K562 (cell line): ENCODE measurements around the gene GNAQ. TPM values are rescaled to one million over a fixed set of nuclear protein-coding genes. Genes with fewer than 3 reads are reported as not detected.

Source experiments
- ATAC-seq: fragments of 200-7000 bp; cut with Tn5 transposase; 3 replicates; pipeline ENCODE4 v1.9.1; 2020; ENCODE audit warnings: moderate library complexity
- BruUV-seq: library from RNA; stranded (reverse); fragments of 400-500 nt; replicated peaks from 2 replicates; lab custom pipeline; 2021; lab: Mats Ljungman, UMichigan
- CTCF ChIA-PET: fragments of 300-600 bp; formaldehyde crosslinking; extraction: SDS; loops from one replicate; lab custom pipeline; 2021; ENCODE audit warnings: low intra/inter-chr PET ratio; lab: Yijun Ruan, JAX
- POLR2A ChIA-PET: fragments of 300-600, 350-650 bp; sonication (Branson Sonifier 250); formaldehyde crosslinking; extraction: SDS; loops from one replicate; lab custom pipeline; 2021; ENCODE audit warnings: antibody characterized with exemption, inconsistent platforms; lab: Yijun Ruan, JAX
- DNase-seq, 4 experiments: peaks; one replicate each; pipeline versions ENCODE4 v3.0.0 to v3.0.0-alpha.2; 2011 to 2018; ENCODE audit warnings: low spot score in 3 of 4, mixed read lengths in 3 of 4; ENCODE audit errors: extremely low read depth in 1 of 4
- FAIRE-seq: peaks from 2 replicates; lab custom pipeline; 2011; peaks lifted over from hg19 to GRCh38; lab: Jason Lieb, UNC
- H2AFZ ChIP-seq: 2 replicates; pipeline ENCODE4 v1.6.0; 2011; ENCODE audit warnings: low read depth, low read length, control low read depth, inconsistent platforms
- H3K27ac ChIP-seq: fragments of 200-600 bp; 3 replicates; pipeline ENCODE4 v1.8.0; 2011; ENCODE audit warnings: low read depth, mild to moderate bottlenecking, control low read depth, inconsistent platforms, low read length, moderate library complexity, mixed read lengths; ENCODE audit errors: extremely low read depth
- H3K27me3 ChIP-seq, 2 experiments: fragments of 300-600 bp in 1 of 2; 2 replicates in 1 of 2; 3 replicates in 1 of 2; pipeline versions ENCODE4 v1.6.0 to v1.8.0; 2011; ENCODE audit warnings: inconsistent platforms in 2 of 2, low read length in 2 of 2, mild to moderate bottlenecking in 1 of 2, mixed read lengths in 1 of 2, moderate library complexity in 1 of 2; ENCODE audit not compliant: control insufficient read depth in 2 of 2, insufficient read depth in 2 of 2
- H3K36me3 ChIP-seq: fragments of 300-600 bp; 3 replicates; pipeline ENCODE4 v1.8.0; 2011; ENCODE audit warnings: mild to moderate bottlenecking, low read length, inconsistent platforms; ENCODE audit not compliant: control insufficient read depth, insufficient read depth
- H3K4me1 ChIP-seq, 2 experiments: fragments of 200-600 bp in 1 of 2; replicated peaks in 1 of 2; 2 replicates in 1 of 2; 3 replicates in 1 of 2; pipeline versions ENCODE4 v1.5.1 to v1.8.0; 2011; ENCODE audit warnings: inconsistent platforms in 2 of 2, low read length in 2 of 2, mild to moderate bottlenecking in 1 of 2, mixed read lengths in 1 of 2, moderate library complexity in 1 of 2; ENCODE audit not compliant: control insufficient read depth in 2 of 2, insufficient read depth in 2 of 2
- H3K4me2 ChIP-seq: 2 replicates; pipeline ENCODE4 v1.6.1; 2011; ENCODE audit warnings: low read length, control low read depth, inconsistent platforms, mixed read lengths; ENCODE audit not compliant: insufficient read depth
- H3K4me3 ChIP-seq: fragments of 200-600 bp; sonication (generic), shearing (Covaris generic); 2 replicates; pipeline ENCODE4 v1.5.1; 2016; ENCODE audit warnings: control low read depth, inconsistent platforms
- H3K79me2 ChIP-seq: fragments of 200-600 bp; 3 replicates; pipeline ENCODE4 v1.8.0; 2011; ENCODE audit warnings: low read length, inconsistent platforms; ENCODE audit not compliant: control insufficient read depth, insufficient read depth
- H3K9ac ChIP-seq, 2 experiments: 2 replicates each; pipeline versions ENCODE4 v1.6.0 to v1.6.1; 2011; ENCODE audit warnings: low read depth in 2 of 2, low read length in 2 of 2, control low read depth in 1 of 2, inconsistent platforms in 1 of 2, mild to moderate bottlenecking in 1 of 2, mixed read lengths in 1 of 2; ENCODE audit not compliant: insufficient read depth in 1 of 2
- H3K9me1 ChIP-seq: one replicate; pipeline ENCODE4 v1.6.0; 2011; ENCODE audit warnings: inconsistent platforms, mild to moderate bottlenecking, low read length, moderate library complexity; ENCODE audit not compliant: control insufficient read depth, insufficient read depth
- H3K9me3 ChIP-seq: replicated peaks from 2 replicates; pipeline ENCODE4 v1.5.1; 2011; ENCODE audit warnings: low read depth, low read length, inconsistent platforms; ENCODE audit not compliant: control insufficient read depth, insufficient read depth
- H4K20me1 ChIP-seq: replicated peaks from 2 replicates; pipeline ENCODE4 v1.6.1; 2011; ENCODE audit warnings: low read length, inconsistent platforms, mixed read lengths; ENCODE audit not compliant: control insufficient read depth, insufficient read depth
- BDP1 ChIP-seq: IDR thresholded peaks from 3 replicates; pipeline ENCODE4 v1.6.1; 2011; ENCODE audit not compliant: insufficient read length, insufficient read depth
- JUND ChIP-seq, 2 experiments: IDR thresholded peaks; 2 replicates in 1 of 2; 3 replicates in 1 of 2; pipeline ENCODE4 v1.6.1; 2011; ENCODE audit warnings: borderline replicate concordance in 2 of 2, low read depth in 2 of 2, low read length in 2 of 2, improper control_type of control experiment in 1 of 2, missing biosample characterization in 1 of 2, missing genetic modification characterization in 1 of 2, missing genetic modification reagents in 1 of 2
- RBM34 ChIP-seq: fragments of 200-400 bp; formaldehyde crosslinking; IDR thresholded peaks from 2 replicates; pipeline ENCODE4 v1.6.1; 2018; ENCODE audit warnings: low read length, borderline replicate concordance; ENCODE audit not compliant: insufficient read depth
- ZNF57 ChIP-seq: fragments of 450-650 bp; formaldehyde crosslinking; IDR thresholded peaks from 2 replicates; pipeline ENCODE4 v1.4.0; 2020; ENCODE audit warnings: mild to moderate bottlenecking, moderate library complexity
- WGBS: fragments of 100-300 bp; shearing (Covaris generic); methylation state at CpG from one replicate; pipeline ENCODE4 v1.1.6; 2016; ENCODE audit warnings: low coverage, mixed read lengths; ENCODE audit not compliant: insufficient coverage; ENCODE audit errors: missing lambda C conversion rate; 5-methylcytosine and 5-hydroxymethylcytosine counted together
- in situ Hi-C: fragments of 300-500 bp; cut with MboI; formaldehyde crosslinking; loops from 4 replicates; pipeline ENCODE4 v1.15.0; 2018; ENCODE audit warnings: inconsistent platforms, mixed read lengths
- intact Hi-C: fragments of 100-400 bp; cut with micrococcal nuclease; formaldehyde crosslinking; loops from 2 replicates; pipeline ENCODE4 v1.14.2; 2022
- polyA plus RNA-seq, 8 experiments: library from polyadenylated mRNA; depleted of rRNA in 4 of 8; stranded (reverse) in 5 of 8; unstranded in 3 of 8; fragments of >200 nt; fragmentation: Nextera tagmentation in 2 of 8; fragmentation: Illumina TruSeq in 1 of 8; extraction: Ambion mirVana in 2 of 8; extraction: Trizol in 1 of 8; gene quantifications; 2 replicates each; pipeline versions ENCODE4 v1.2.1 to v1.2.3, GENCODE V29; 2011 to 2014; ENCODE audit warnings: inconsistent platforms in 1 of 8, missing spikeins in 1 of 8
- total RNA-seq, 7 experiments: library from RNA; depleted of rRNA in 6 of 7; stranded (reverse); fragments of >200 nt in 6 of 7; fragmentation: Illumina TruSeq in 2 of 7; extraction: Trizol in 2 of 7; gene quantifications; 2 replicates each; pipeline versions ENCODE4 v1.2.1 to v1.2.3, GENCODE V29; 2011 to 2021; ENCODE audit warnings: low replicate concordance in 1 of 7
- TF ChIP-seq, protein P1 (sequence below), 2 experiments: IDR thresholded peaks; 2 replicates each; pipeline ENCODE4 v1.6.1; 2011; ENCODE audit warnings: borderline replicate concordance in 1 of 2, control low read depth in 1 of 2, low read depth in 1 of 2, low read length in 1 of 2, mild to moderate bottlenecking in 1 of 2, mixed read lengths in 1 of 2, moderate library complexity in 1 of 2; ENCODE audit not compliant: insufficient read depth in 1 of 2, insufficient read length in 1 of 2, poor library complexity in 1 of 2, severe bottlenecking in 1 of 2; ENCODE audit errors: extremely low read depth in 1 of 2
- TF ChIP-seq, protein P2 (sequence below): sonication (generic); formaldehyde crosslinking; IDR thresholded peaks from 2 replicates; pipeline ENCODE4 v1.8.1; 2023; ENCODE audit warnings: mild to moderate bottlenecking, missing genetic modification reagents
- TF ChIP-seq, protein P3 (sequence below): sonication (generic); formaldehyde crosslinking; IDR thresholded peaks from 2 replicates; pipeline ENCODE4 v1.8.0; 2022; ENCODE audit warnings: mild to moderate bottlenecking, missing genetic modification reagents, borderline replicate concordance

GNAQ gene
- total and polyA plus RNA-seq, 9 of the 15 experiments (the other 6 are each of a cell fraction or from before 2014, with no cell fraction given), result 4.8 to 27.9 (median 17.5) TPM

DNA sequence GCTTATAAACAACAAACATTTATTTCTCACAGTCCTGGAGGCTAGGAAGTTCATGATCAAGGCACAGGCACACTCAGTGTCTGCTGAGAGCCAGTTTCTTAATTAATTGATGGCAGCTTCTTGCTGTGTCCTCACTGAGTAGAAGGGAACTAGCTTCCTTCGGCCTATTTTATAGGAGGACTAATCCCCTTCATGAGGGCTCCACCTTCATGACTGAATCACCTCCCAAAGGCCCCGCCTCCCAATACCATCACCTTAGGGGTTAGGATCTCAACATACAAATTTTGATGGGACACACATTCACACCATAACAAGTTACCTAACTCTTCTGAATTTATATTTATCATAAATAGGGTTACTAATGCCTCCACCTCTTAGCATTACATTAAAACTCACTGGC, 129.8 kb downstream of the GNAQ start:
- H3K4me2 ChIP-seq, result peak overlapping the region; percentile 18; the same call in 1 of the 2 replicates
- no peaks in the 10 kb centered on the region for H3K27me3 ChIP-seq
- ChIA-PET CTCF (no interaction called here), POLR2A (interaction anchor here (0.5 kb wide), 1 partner anchor 8 kb away, joined by 3 read pairs; no protein-coding TSS in a partner anchor)
- 65% methylated on average over 2 of the region's 2 CpGs for WGBS
- H3K27ac ChIP-seq, result peak overlapping the region; percentile 60; the same call in 2 of the 3 replicates
- H3K9me3 ChIP-seq, result no peaks in the 10 kb centered on the region
- DNase-seq, result no peak
- in situ Hi-C loops (no loop called here), intact Hi-C loops (loop anchor here (5.0 to 10.0 kb wide), 2 partner anchors 41 to 133 kb away; partner anchors contain the start of gene GNAQ)
- peaks cover 10% of the 10 kb centered on the region; the same call in 1 of the 3 replicates for H3K36me3 ChIP-seq
- ATAC-seq, result peak; percentile 73
- H3K79me2 ChIP-seq, result peaks cover 80% of the 10 kb centered on the region
- no peaks in the 10 kb centered on the region for H3K9me1 ChIP-seq
- H4K20me1 ChIP-seq, result no peaks in the 10 kb centered on the region
- H3K4me3 ChIP-seq, result no peak overlapping the region
- TF ChIP-seq, protein P1, sequence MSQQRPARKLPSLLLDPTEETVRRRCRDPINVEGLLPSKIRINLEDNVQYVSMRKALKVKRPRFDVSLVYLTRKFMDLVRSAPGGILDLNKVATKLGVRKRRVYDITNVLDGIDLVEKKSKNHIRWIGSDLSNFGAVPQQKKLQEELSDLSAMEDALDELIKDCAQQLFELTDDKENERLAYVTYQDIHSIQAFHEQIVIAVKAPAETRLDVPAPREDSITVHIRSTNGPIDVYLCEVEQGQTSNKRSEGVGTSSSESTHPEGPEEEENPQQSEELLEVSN (IDR thresholded peaks at IDR 0.05; ENCODE audit: borderline replicate concordance in 1 of 2, extremely low read depth in 1 of 2, insufficient read depth in 1 of 2, insufficient read length in 1 of 2, low read depth in 1 of 2, low read length in 1 of 2, poor library complexity in 1 of 2, severe bottlenecking in 1 of 2), result no peak
- TF ChIP-seq BDP1 (no peak), JUND (IDR thresholded peaks at IDR 0.05; ENCODE audit: borderline replicate concordance, low read depth, low read length) (no peak), JUND (tag; IDR thresholded peaks at IDR 0.05; ENCODE audit: borderline replicate concordance, low read depth, low read length) (no peak), ZNF57 (CRISPR knock-in tag) (no peak), RBM34 (no peak)
- TF ChIP-seq, protein P2, sequence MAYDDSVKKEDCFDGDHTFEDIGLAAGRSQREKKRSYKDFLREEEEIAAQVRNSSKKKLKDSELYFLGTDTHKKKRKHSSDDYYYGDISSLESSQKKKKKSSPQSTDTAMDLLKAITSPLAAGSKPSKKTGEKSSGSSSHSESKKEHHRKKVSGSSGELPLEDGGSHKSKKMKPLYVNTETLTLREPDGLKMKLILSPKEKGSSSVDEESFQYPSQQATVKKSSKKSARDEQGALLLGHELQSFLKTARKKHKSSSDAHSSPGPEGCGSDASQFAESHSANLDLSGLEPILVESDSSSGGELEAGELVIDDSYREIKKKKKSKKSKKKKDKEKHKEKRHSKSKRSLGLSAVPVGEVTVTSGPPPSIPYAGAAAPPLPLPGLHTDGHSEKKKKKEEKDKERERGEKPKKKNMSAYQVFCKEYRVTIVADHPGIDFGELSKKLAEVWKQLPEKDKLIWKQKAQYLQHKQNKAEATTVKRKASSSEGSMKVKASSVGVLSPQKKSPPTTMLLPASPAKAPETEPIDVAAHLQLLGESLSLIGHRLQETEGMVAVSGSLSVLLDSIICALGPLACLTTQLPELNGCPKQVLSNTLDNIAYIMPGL (CRISPR knock-in tag), result no peak
- TF ChIP-seq, protein P3, sequence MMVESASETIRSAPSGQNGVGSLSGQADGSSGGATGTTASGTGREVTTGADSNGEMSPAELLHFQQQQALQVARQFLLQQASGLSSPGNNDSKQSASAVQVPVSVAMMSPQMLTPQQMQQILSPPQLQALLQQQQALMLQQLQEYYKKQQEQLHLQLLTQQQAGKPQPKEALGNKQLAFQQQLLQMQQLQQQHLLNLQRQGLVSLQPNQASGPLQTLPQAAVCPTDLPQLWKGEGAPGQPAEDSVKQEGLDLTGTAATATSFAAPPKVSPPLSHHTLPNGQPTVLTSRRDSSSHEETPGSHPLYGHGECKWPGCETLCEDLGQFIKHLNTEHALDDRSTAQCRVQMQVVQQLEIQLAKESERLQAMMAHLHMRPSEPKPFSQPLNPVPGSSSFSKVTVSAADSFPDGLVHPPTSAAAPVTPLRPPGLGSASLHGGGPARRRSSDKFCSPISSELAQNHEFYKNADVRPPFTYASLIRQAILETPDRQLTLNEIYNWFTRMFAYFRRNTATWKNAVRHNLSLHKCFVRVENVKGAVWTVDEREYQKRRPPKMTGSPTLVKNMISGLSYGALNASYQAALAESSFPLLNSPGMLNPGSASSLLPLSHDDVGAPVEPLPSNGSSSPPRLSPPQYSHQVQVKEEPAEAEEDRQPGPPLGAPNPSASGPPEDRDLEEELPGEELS (CRISPR knock-in tag), result no peak
- H2AFZ ChIP-seq, result no peak overlapping the region
- peaks cover 9 to 44% of the 10 kb centered on the region in 2 experiments for H3K4me1 ChIP-seq
- no TSS peak for BruUV-seq
- no peak overlapping the region; a peak in 1 of 4 replicates for H3K9ac ChIP-seq
- FAIRE-seq, result no peak
